GM12865 (cell line): Measurements from ENCODE around the gene GPR157.
"Not testable (repeated sequence)": the region's sequence is repeated elsewhere in the genome, so short reads cannot be mapped to it uniquely, and the experiment has no call there.

ENCODE experiments used
- DNase-seq: peaks from one replicate; pipeline ENCODE4 v3.0.0; 2010; ENCODE audit warnings: low read depth
- H3K4me3 ChIP-seq: 2 replicates; pipeline ENCODE4 v1.5.1; 2011; ENCODE audit warnings: mild to moderate bottlenecking, low read depth, low read length, control low read depth
- TF ChIP-seq, protein P1 (sequence below): IDR thresholded peaks from 2 replicates; pipeline ENCODE4 v1.5.1; 2011; ENCODE audit warnings: low read length, control low read depth, low read depth, inconsistent platforms; ENCODE audit not compliant: insufficient read depth; ENCODE audit errors: missing control alignments

The GPR157 gene

DNA sequence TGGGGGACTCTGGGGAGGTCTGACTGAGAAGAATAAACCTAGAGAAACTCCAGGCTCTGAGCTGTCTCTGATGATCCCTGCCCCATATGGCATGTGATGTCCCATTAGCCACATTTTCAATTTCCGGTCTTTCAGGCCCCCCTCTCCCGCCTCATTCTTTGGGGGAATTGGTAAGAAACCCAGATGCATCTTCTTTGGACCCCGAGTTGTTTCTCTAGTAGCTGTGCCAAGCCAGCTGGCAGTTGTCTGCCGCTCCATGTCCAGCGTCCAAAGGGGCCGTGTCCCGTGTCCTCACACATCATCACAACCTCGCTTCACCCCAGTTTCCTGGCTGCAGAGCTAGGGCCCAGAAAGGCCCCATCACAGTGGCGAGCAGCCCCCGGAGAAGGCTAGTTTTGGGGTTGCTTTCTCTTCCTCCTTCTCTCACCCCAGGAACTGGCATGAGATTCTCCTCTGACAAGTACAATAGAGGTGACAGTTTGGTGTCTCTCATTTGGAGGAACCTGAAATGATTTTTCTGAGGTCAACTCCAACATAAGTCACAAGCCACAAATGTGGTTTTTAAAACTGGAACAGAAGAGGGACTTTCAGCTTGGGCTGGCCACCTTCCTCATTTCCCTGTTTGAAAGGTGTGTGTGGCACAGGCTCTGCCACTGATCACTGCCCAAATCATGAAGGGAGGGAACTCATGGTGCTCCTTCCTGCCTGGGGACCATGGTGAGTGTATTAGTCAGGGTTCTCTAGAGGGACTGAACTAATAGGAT lies 6.4 kb upstream of the GPR157 start:
- TF ChIP-seq, protein P1, sequence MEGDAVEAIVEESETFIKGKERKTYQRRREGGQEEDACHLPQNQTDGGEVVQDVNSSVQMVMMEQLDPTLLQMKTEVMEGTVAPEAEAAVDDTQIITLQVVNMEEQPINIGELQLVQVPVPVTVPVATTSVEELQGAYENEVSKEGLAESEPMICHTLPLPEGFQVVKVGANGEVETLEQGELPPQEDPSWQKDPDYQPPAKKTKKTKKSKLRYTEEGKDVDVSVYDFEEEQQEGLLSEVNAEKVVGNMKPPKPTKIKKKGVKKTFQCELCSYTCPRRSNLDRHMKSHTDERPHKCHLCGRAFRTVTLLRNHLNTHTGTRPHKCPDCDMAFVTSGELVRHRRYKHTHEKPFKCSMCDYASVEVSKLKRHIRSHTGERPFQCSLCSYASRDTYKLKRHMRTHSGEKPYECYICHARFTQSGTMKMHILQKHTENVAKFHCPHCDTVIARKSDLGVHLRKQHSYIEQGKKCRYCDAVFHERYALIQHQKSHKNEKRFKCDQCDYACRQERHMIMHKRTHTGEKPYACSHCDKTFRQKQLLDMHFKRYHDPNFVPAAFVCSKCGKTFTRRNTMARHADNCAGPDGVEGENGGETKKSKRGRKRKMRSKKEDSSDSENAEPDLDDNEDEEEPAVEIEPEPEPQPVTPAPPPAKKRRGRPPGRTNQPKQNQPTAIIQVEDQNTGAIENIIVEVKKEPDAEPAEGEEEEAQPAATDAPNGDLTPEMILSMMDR, result no peak
- no peak overlapping the region for H3K4me3 ChIP-seq
- DNase-seq, result peak; percentile 70

- no peak overlapping the region for H3K4me3 ChIP-seq
- TF ChIP-seq, protein P1, result no peak
- no peak for DNase-seq
These were observed 5.1 kb upstream of the GPR157 start for GRCh38 chr1:9133870-9134585.

DNA sequence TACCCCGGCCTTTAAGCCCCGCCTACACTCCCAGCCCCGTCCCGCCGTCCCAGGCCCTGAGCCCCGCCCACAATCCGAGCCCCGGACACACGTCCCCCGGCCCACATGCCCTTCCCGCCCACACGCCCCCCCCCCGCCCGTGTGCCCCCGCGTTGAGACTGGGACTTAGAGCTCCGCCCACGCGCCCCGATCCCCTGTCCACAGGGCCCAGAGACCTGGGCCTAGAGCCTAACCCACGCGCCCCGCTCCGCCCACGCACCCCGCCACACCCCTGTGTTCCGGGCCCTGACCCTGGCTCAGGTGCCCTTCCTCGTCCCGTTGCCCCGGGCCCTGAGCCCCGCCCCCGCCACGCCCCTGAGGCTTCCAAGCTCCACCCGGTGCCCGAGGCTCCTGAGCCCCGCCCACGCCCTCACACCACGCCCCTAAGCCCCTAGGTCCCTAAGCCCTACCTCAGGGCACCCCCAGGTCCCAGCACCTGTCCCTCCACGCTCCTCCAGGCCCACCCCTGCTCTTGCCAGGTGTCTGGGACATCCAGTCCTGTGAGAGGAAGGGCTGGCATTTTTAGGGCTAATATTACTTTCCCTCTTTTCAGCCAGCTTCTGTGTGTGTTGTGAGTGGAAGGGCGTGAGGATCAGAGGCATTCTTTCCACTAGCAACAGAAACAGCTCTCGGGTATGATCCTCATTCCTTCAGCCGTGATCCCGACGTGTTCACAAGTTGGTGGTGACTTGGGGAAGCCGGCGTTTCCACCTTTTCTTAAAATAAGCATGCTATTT lies 552 bp upstream of the GPR157 start:
- peak overlapping the region; percentile 48 for H3K4me3 ChIP-seq
- TF ChIP-seq, protein P1, result no peak
- peak; percentile 95 for DNase-seq

GRCh38 chr1:9128166-9128519 lies 759 bp downstream of the GPR157 start:
- TF ChIP-seq, protein P1, result no peak
- H3K4me3 ChIP-seq, result peak overlapping the region; percentile 59

GRCh38 chr1:9127395-9128165 lies 1.3 kb downstream of the GPR157 start:
- peak overlapping the region; percentile 59 for H3K4me3 ChIP-seq
- TF ChIP-seq, protein P1, result no peak
- DNase-seq, result no peak

More at GRCh38 chr1:9128166-9128519, 759 bp downstream of the GPR157 start:
- DNase-seq, result no peak

GRCh38 chr1:9126511-9126910 lies 2.4 kb downstream of the GPR157 start:
- no peak overlapping the region; the same call in 1 of the 2 replicates for H3K4me3 ChIP-seq
- DNase-seq, result no peak
- TF ChIP-seq, protein P1, result no peak

DNA sequence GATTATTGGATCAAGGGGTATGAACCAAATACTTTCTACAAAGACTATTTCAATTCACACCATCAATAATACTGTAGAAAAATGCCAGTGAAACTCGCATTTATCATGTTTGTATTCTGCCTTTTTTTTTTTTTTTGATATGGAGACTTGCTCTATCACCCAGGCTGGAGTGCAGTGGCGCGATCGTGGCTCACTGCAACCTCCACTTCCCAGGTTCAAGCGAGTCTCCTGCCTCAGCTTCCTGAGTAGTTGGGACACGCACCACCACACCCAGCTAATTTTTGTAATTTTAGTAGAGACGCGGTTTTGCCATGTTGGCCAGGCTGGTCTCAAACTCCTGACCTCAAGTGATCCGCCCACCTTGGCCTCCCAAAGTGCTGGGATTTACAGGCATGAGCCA lies 3.1 kb downstream of the GPR157 start:
- not testable (repeated sequence) for H3K4me3 ChIP-seq, DNase-seq
